Breast epithelium (tissue), 3 donors: ENCODE measurements around the gene NAA80.
A peak's percentile ranks its signal among the peaks of the same experiment; 100 is the strongest.

Experiments used
- POLR2A ChIP-seq: fragments of 450-650 bp; IDR thresholded peaks from one replicate; pipeline ENCODE4 v1.6.1; 2016; ENCODE audit warnings: antibody characterized with exemption, mild to moderate bottlenecking, moderate library complexity
- POLR2AphosphoS5 ChIP-seq, 3 donors: sonication (generic); formaldehyde crosslinking; IDR thresholded peaks; one replicate each; pipeline ENCODE4 v1.6.1; 2017; ENCODE audit warnings: antibody characterized with exemption in 3 of 3
- TF ChIP-seq, protein P1 (sequence below), 3 donors: fragments of 450-650 bp; IDR thresholded peaks; one replicate each; pipeline ENCODE4 v1.5.1; 2016 to 2017; ENCODE audit warnings: antibody characterized with exemption in 3 of 3, mild to moderate bottlenecking in 3 of 3, moderate library complexity in 3 of 3

DNA sequence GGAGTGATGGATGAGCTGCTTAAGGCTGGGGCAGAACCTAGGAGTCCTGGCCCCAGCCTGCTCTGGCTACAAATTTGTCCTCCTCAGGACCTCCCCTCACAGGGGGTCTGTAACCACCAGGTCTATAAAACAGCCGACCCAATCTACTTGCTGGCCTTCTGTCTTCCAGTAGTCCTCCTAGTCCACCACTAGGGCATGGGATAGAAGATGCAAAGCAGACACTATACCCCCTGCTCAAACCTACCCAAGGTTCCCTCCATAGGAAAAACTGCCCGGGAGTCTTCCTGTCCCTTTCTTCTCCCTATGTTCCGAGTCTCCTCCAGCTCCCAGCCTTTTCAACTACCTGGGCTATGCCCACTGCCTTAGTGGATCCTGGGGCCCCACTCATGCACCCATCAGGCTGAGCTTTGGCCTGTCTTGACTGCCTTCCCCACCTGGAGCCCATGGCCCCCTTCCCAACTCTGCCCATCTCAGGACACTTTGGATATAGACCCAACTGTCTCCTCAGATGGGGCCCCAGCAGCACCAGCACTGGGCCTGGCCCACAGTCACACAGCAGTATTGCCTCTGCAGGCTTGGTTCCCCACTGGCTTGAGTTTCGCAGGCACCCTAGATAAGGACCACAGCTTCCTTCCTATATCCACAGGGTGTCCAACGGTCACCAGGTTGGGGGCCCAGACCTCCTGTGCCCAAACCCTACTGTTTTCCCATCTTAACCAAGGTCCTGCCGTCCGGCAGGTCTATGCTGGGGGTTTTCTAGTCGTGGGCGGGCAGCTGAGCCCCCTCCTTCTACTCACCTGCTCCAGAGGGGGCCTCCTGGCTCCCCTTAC lies 1.1 kb downstream of the NAA80 start:
- TF ChIP-seq POLR2A, result no peak
- TF ChIP-seq, protein P1, sequence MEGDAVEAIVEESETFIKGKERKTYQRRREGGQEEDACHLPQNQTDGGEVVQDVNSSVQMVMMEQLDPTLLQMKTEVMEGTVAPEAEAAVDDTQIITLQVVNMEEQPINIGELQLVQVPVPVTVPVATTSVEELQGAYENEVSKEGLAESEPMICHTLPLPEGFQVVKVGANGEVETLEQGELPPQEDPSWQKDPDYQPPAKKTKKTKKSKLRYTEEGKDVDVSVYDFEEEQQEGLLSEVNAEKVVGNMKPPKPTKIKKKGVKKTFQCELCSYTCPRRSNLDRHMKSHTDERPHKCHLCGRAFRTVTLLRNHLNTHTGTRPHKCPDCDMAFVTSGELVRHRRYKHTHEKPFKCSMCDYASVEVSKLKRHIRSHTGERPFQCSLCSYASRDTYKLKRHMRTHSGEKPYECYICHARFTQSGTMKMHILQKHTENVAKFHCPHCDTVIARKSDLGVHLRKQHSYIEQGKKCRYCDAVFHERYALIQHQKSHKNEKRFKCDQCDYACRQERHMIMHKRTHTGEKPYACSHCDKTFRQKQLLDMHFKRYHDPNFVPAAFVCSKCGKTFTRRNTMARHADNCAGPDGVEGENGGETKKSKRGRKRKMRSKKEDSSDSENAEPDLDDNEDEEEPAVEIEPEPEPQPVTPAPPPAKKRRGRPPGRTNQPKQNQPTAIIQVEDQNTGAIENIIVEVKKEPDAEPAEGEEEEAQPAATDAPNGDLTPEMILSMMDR (IDR thresholded peaks at IDR 0.05), result peak in 1 of 3 donors; percentile 11
- no peak for TF ChIP-seq POLR2AphosphoS5 (IDR thresholded peaks at IDR 0.05)
